Measurements from ENCODE around the gene CADM2. TPM values are rescaled to one million over a fixed set of nuclear protein-coding genes. Genes with fewer than 3 reads are reported as not detected.

The CADM2 gene
- total RNA-seq, 1 experiment from 2014 or later, result 10.9 TPM

DNA sequence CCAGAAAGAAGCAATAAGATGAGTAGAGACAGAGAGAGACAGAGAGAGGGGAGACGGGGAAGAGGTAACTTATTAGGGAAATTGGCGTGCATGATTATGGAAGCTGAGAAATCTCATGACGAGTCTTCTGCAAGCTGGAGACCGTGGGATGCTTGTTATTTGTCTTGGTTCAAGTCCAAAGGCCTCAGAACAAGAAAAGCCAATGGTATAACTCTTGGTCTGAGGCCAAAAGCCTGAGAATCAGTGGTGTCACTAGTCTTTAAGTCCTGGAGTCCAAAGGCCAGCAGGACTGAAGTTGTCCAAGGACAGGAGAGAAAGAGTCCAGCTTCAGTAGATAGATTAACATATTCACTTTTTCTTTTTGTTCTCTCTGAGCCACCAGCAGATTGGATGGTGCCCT is 613.6 kb downstream of the CADM2 start:
- no peak overlapping the region for H3K9ac ChIP-seq (ENCODE audit: extremely low read depth, insufficient read length, low read length)
- H3K4me2 ChIP-seq (ENCODE audit: insufficient read depth, insufficient read length, low read length), result no peak overlapping the region
- no CpG with 5 or more reads among the region's 4 CpGs for WGBS (ENCODE audit: extremely low coverage, insufficient read length, low lambda C conversion rate)
- H2BK120ac ChIP-seq (ENCODE audit: low read depth, low read length, poor library complexity, severe bottlenecking), result no peak overlapping the region
- no peaks in the 10 kb centered on the region for H4K20me1 ChIP-seq (ENCODE audit: control insufficient read depth, insufficient read depth, insufficient read length)
- H4K5ac ChIP-seq (ENCODE audit: insufficient read length, low read depth, low read length), result no peak overlapping the region
- H3K4ac ChIP-seq (ENCODE audit: low read depth, low read length), result no peak overlapping the region
- Mint-ChIP-seq H3K9me3 (no peaks in the 10 kb centered on the region), H3K4me1 (peaks cover 7 to 9% of the 10 kb centered on the region in 2 experiments), H3K27me3 (ENCODE audit: low read depth) (no peaks in the 10 kb centered on the region), H3K36me3 (ENCODE audit: insufficient read depth in 1 of 3, low read depth in 3 of 3) (no peaks in the 10 kb centered on the region; a peak in 1 of 7 replicates), H3K27ac (no peak overlapping the region), H3K4me3 (no peak overlapping the region)
- no peak overlapping the region for H2BK20ac ChIP-seq (ENCODE audit: low read depth, low read length, poor library complexity, severe bottlenecking)
- no peak overlapping the region for H2BK5ac ChIP-seq (ENCODE audit: insufficient read length, low read length)
- no peaks in the 10 kb centered on the region for H3K9me3 ChIP-seq (ENCODE audit: control insufficient read depth, low read depth, low read length)
- H3K79me1 ChIP-seq (ENCODE audit: insufficient read depth, low read depth, low read length, poor library complexity, severe bottlenecking), result no peaks in the 10 kb centered on the region
- no peak overlapping the region for H2AK5ac ChIP-seq (ENCODE audit: insufficient read length, low read length)
- H3K23ac ChIP-seq (ENCODE audit: insufficient read length, low read depth, low read length), result no peak overlapping the region
- H2BK15ac ChIP-seq (ENCODE audit: low read depth, low read length), result no peak overlapping the region
- H3K27me3 ChIP-seq (ENCODE audit: insufficient read depth, low read length), result no peaks in the 10 kb centered on the region
- no peak for TF ChIP-seq CTCF (conservative IDR thresholded peaks at IDR 0.05)
- H2BK12ac ChIP-seq (ENCODE audit: insufficient read length, low read depth, low read length), result no peak overlapping the region
- H3K4me1 ChIP-seq (ENCODE audit: insufficient read depth, low read length), result no peaks in the 10 kb centered on the region
- H3K27ac ChIP-seq (ENCODE audit: insufficient read length, low read depth, low read length), result no peak overlapping the region
- no peaks in the 10 kb centered on the region for H3K79me2 ChIP-seq (ENCODE audit: insufficient read depth, low read length)
- no peaks in the 10 kb centered on the region for H3K23me2 ChIP-seq (ENCODE audit: insufficient read length, low read depth, low read length, poor library complexity, severe bottlenecking)
- H2AFZ ChIP-seq (ENCODE audit: low read length), result no peak overlapping the region
- H3K14ac ChIP-seq (ENCODE audit: insufficient read depth, low read length), result no peak overlapping the region
- H4K91ac ChIP-seq (ENCODE audit: insufficient read length, low read depth, low read length), result no peak overlapping the region
- no peak overlapping the region for H3T11ph ChIP-seq (ENCODE audit: low read length)
- H3K18ac ChIP-seq (ENCODE audit: insufficient read length, low read depth, low read length), result no peak overlapping the region
- H3K56ac ChIP-seq (ENCODE audit: insufficient read length, low read depth, low read length), result no peak overlapping the region
- DNase-seq, result no peak
- H4K8ac ChIP-seq (replicated peaks; ENCODE audit: insufficient read length, low read depth, low read length), result no peak overlapping the region

Data from H9 (cell line).